GM23338 (cell line): ENCODE results near the gene SPARC. TPM values are rescaled to one million over a fixed set of nuclear protein-coding genes. Genes with fewer than 3 reads are reported as not detected.

Experiments
- ATAC-seq: fragments of 200-7000 bp; cut with Tn5 transposase; 3 replicates; pipeline ENCODE4 v1.9.1; 2020
- DNase-seq: peaks from one replicate; pipeline ENCODE4 v3.0.0-alpha.2; 2015; ENCODE audit warnings: low spot score
- H2AFZ ChIP-seq: fragments of 200-600 bp; sonication (generic); 2 replicates; pipeline ENCODE4 v1.8.0; 2016; ENCODE audit warnings: antibody characterized with exemption, mild to moderate bottlenecking, moderate library complexity
- H3F3A ChIP-seq: fragments of 200-600 bp; sonication (generic); replicated peaks from 2 replicates; pipeline ENCODE4 v1.8.0; 2017; ENCODE audit warnings: antibody characterized with exemption, mixed run types, low read depth
- H3K27ac ChIP-seq: fragments of 200-600 bp; sonication (generic); 2 replicates; pipeline ENCODE4 v1.6.1; 2016; ENCODE audit warnings: low read depth
- H3K27me3 ChIP-seq: fragments of 200-600 bp; sonication (generic); 2 replicates; pipeline ENCODE4 v1.8.0; 2016; ENCODE audit warnings: mild to moderate bottlenecking, mixed run types, moderate library complexity; ENCODE audit not compliant: insufficient read depth
- H3K36me3 ChIP-seq: fragments of 200-600 bp; sonication (generic); 2 replicates; pipeline ENCODE4 v1.8.0; 2016; ENCODE audit warnings: mild to moderate bottlenecking; ENCODE audit not compliant: insufficient read depth
- H3K4me1 ChIP-seq: fragments of 200-600 bp; sonication (generic); 2 replicates; pipeline ENCODE4 v1.8.0; 2016; ENCODE audit warnings: mild to moderate bottlenecking, moderate library complexity; ENCODE audit not compliant: insufficient read depth
- H3K4me2 ChIP-seq: fragments of 200-600 bp; sonication (generic); 2 replicates; pipeline ENCODE4 v1.7.1; 2017; ENCODE audit warnings: mixed run types
- H3K4me3 ChIP-seq: fragments of 200-600 bp; sonication (generic); 2 replicates; pipeline ENCODE4 v1.6.1; 2016; ENCODE audit warnings: mixed run types
- H3K79me2 ChIP-seq: fragments of 200-600 bp; sonication (generic); replicated peaks from 2 replicates; pipeline ENCODE4 v1.8.0; 2017; ENCODE audit warnings: mild to moderate bottlenecking; ENCODE audit not compliant: insufficient read depth
- H3K9me2 ChIP-seq: fragments of 200-600 bp; sonication (generic); 2 replicates; pipeline ENCODE4 v1.8.0; 2017; ENCODE audit not compliant: insufficient read depth
- H4K20me1 ChIP-seq: fragments of 200-600 bp; sonication (generic); replicated peaks from 2 replicates; pipeline ENCODE4 v1.8.0; 2017; ENCODE audit warnings: mild to moderate bottlenecking; ENCODE audit not compliant: insufficient read depth
- H3K27ac Mint-ChIP-seq: 2 replicates; pipeline ENCODE4 v1.8.0; 2020; ENCODE audit warnings: inconsistent platforms, mild to moderate bottlenecking, moderate library complexity, mixed read lengths
- H3K27me3 Mint-ChIP-seq: 3 replicates; pipeline ENCODE4 v1.8.0; 2022; ENCODE audit warnings: low read depth, mild to moderate bottlenecking, moderate library complexity, mixed read lengths, inconsistent platforms; ENCODE audit not compliant: insufficient read depth, poor library complexity
- H3K36me3 Mint-ChIP-seq: 3 replicates; pipeline ENCODE4 v1.8.0; 2021; ENCODE audit warnings: low read depth, mild to moderate bottlenecking, inconsistent platforms, moderate library complexity, mixed read lengths
- H3K4me1 Mint-ChIP-seq: 3 replicates; pipeline ENCODE4 v1.8.0; 2020; ENCODE audit warnings: mild to moderate bottlenecking, inconsistent platforms, mixed read lengths
- H3K4me3 Mint-ChIP-seq: 3 replicates; pipeline ENCODE4 v1.8.0; 2021; ENCODE audit warnings: moderate library complexity, mild to moderate bottlenecking, inconsistent platforms, mixed read lengths
- H3K9me3 Mint-ChIP-seq: 3 replicates; pipeline ENCODE4 v1.8.0; 2020; ENCODE audit warnings: moderate library complexity, mild to moderate bottlenecking, inconsistent platforms, mixed read lengths
- CREB1 ChIP-seq: fragments of 250-450 bp; sonication (Bioruptor Pico); IDR thresholded peaks from 2 replicates; pipeline ENCODE4 v1.5.0; 2020; ENCODE audit warnings: low read depth, mild to moderate bottlenecking, moderate library complexity
- EZH2phosphoT487 ChIP-seq: fragments of 200-600 bp; sonication (generic); IDR thresholded peaks from one replicate; pipeline ENCODE4 v1.8.1; 2018; ENCODE audit warnings: antibody characterized with exemption; ENCODE audit not compliant: unreplicated experiment
- ZNF114 ChIP-seq: fragments of 250-450 bp; sonication (Bioruptor Pico); IDR thresholded peaks from 2 replicates; pipeline ENCODE4 v1.5.0; 2020; ENCODE audit warnings: mild to moderate bottlenecking, moderate library complexity
- ZNF331 ChIP-seq: fragments of 250-450 bp; sonication (Bioruptor Pico); IDR thresholded peaks from 2 replicates; pipeline ENCODE4 v1.5.0; 2020; ENCODE audit warnings: low read depth, mild to moderate bottlenecking, moderate library complexity
- polyA plus RNA-seq: library from polyadenylated mRNA; unstranded; fragments of >200 nt; fragmentation: Nextera tagmentation; extraction: Ambion mirVana; gene quantifications from 2 replicates; pipeline ENCODE4 v1.2.1, GENCODE V29; 2016
- total RNA-seq: library from RNA; depleted of rRNA; stranded (reverse); fragments of >200 nt; shearing (Covaris generic); gene quantifications from 2 replicates; pipeline ENCODE4 v1.2.3, GENCODE V29; 2014
- TF ChIP-seq, protein P1 (sequence below): IDR thresholded peaks from one replicate; pipeline ENCODE4 v1.6.1; 2018; ENCODE audit warnings: antibody characterized with exemption; ENCODE audit not compliant: unreplicated experiment
- TF ChIP-seq, protein P2 (sequence below): fragments of 250-450 bp; sonication (Bioruptor Pico); IDR thresholded peaks from 2 replicates; pipeline ENCODE4 v1.5.0; 2020; ENCODE audit warnings: mild to moderate bottlenecking, moderate library complexity

Gene SPARC
- total and polyA plus RNA-seq, 2 experiments from 2014 or later: 218 to 225 TPM

DNA sequence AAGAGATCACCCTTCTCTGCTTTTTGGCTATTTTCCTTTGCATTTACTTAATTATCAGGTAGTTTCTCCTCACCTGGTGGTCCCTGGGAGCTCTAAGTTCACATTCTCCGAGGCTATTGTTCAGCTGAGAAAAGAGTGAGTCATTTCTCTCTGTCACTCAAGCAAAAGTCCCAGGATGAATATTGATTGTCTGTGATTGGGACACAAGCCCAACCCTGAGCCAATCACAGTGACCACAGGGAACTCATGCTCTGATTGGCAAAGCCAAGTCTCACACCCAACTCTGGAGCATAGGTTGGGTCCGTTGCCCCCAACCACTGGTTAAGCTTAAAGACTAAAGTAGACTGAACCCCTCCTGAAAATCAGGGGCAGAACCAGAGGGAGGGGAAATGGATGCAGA is 67.8 kb downstream of the SPARC start:
- Mint-ChIP-seq H3K36me3 (no peaks in the 10 kb centered on the region), H3K9me3 (no peaks in the 10 kb centered on the region), H3K27me3 (peaks cover 6% of the 10 kb centered on the region), H3K4me1 (peaks cover 37% of the 10 kb centered on the region), H3K4me3 (no peak overlapping the region), H3K27ac (no peak overlapping the region)
- Histone ChIP-seq H3K4me3 (no peak overlapping the region), H3K4me2 (no peak overlapping the region), H3K4me1 (peaks cover 32% of the 10 kb centered on the region), H3K27me3 (no peaks in the 10 kb centered on the region), H3K9me2 (no peaks in the 10 kb centered on the region), H4K20me1 (no peaks in the 10 kb centered on the region), H2AFZ (0 out of 2 replicates have a peak overlapping the region, but pooled peaks have one; percentile 34), H3K27ac (no peak overlapping the region), H3K79me2 (no peaks in the 10 kb centered on the region), H3K36me3 (no peaks in the 10 kb centered on the region), H3F3A (no peaks in the 10 kb centered on the region)
- TF ChIP-seq, protein P1, sequence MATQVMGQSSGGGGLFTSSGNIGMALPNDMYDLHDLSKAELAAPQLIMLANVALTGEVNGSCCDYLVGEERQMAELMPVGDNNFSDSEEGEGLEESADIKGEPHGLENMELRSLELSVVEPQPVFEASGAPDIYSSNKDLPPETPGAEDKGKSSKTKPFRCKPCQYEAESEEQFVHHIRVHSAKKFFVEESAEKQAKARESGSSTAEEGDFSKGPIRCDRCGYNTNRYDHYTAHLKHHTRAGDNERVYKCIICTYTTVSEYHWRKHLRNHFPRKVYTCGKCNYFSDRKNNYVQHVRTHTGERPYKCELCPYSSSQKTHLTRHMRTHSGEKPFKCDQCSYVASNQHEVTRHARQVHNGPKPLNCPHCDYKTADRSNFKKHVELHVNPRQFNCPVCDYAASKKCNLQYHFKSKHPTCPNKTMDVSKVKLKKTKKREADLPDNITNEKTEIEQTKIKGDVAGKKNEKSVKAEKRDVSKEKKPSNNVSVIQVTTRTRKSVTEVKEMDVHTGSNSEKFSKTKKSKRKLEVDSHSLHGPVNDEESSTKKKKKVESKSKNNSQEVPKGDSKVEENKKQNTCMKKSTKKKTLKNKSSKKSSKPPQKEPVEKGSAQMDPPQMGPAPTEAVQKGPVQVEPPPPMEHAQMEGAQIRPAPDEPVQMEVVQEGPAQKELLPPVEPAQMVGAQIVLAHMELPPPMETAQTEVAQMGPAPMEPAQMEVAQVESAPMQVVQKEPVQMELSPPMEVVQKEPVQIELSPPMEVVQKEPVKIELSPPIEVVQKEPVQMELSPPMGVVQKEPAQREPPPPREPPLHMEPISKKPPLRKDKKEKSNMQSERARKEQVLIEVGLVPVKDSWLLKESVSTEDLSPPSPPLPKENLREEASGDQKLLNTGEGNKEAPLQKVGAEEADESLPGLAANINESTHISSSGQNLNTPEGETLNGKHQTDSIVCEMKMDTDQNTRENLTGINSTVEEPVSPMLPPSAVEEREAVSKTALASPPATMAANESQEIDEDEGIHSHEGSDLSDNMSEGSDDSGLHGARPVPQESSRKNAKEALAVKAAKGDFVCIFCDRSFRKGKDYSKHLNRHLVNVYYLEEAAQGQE: no peak
- TF ChIP-seq EZH2phosphoT487: no peak
- TF ChIP-seq CREB1: no peak
- TF ChIP-seq, protein P2, sequence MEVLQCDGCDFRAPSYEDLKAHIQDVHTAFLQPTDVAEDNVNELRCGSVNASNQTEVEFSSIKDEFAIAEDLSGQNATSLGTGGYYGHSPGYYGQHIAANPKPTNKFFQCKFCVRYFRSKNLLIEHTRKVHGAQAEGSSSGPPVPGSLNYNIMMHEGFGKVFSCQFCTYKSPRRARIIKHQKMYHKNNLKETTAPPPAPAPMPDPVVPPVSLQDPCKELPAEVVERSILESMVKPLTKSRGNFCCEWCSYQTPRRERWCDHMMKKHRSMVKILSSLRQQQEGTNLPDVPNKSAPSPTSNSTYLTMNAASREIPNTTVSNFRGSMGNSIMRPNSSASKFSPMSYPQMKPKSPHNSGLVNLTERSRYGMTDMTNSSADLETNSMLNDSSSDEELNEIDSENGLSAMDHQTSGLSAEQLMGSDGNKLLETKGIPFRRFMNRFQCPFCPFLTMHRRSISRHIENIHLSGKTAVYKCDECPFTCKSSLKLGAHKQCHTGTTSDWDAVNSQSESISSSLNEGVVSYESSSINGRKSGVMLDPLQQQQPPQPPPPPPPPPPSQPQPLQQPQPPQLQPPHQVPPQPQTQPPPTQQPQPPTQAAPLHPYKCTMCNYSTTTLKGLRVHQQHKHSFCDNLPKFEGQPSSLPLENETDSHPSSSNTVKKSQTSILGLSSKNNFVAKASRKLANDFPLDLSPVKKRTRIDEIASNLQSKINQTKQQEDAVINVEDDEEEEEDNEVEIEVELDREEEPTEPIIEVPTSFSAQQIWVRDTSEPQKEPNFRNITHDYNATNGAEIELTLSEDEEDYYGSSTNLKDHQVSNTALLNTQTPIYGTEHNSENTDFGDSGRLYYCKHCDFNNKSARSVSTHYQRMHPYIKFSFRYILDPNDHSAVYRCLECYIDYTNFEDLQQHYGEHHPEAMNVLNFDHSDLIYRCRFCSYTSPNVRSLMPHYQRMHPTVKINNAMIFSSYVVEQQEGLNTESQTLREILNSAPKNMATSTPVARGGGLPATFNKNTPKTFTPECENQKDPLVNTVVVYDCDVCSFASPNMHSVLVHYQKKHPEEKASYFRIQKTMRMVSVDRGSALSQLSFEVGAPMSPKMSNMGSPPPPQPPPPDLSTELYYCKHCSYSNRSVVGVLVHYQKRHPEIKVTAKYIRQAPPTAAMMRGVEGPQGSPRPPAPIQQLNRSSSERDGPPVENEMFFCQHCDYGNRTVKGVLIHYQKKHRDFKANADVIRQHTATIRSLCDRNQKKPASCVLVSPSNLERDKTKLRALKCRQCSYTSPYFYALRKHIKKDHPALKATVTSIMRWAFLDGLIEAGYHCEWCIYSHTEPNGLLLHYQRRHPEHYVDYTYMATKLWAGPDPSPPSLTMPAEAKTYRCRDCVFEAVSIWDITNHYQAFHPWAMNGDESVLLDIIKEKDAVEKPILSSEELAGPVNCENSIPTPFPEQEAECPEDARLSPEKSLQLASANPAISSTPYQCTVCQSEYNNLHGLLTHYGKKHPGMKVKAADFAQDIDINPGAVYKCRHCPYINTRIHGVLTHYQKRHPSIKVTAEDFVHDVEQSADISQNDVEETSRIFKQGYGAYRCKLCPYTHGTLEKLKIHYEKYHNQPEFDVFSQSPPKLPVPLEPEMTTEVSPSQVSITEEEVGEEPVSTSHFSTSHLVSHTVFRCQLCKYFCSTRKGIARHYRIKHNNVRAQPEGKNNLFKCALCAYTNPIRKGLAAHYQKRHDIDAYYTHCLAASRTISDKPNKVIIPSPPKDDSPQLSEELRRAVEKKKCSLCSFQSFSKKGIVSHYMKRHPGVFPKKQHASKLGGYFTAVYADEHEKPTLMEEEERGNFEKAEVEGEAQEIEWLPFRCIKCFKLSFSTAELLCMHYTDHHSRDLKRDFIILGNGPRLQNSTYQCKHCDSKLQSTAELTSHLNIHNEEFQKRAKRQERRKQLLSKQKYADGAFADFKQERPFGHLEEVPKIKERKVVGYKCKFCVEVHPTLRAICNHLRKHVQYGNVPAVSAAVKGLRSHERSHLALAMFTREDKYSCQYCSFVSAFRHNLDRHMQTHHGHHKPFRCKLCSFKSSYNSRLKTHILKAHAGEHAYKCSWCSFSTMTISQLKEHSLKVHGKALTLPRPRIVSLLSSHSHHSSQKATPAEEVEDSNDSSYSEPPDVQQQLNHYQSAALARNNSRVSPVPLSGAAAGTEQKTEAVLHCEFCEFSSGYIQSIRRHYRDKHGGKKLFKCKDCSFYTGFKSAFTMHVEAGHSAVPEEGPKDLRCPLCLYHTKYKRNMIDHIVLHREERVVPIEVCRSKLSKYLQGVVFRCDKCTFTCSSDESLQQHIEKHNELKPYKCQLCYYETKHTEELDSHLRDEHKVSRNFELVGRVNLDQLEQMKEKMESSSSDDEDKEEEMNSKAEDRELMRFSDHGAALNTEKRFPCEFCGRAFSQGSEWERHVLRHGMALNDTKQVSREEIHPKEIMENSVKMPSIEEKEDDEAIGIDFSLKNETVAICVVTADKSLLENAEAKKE (CRISPR knock-in tag): no peak
- no peak for TF ChIP-seq ZNF331
- TF ChIP-seq ZNF114 (CRISPR knock-in tag): no peak
- DNase-seq (peak; percentile 13), ATAC-seq (no peak)
